WTC11 (cell line): ENCODE results near the gene SYNDIG1. TPM values are rescaled to one million over a fixed set of nuclear protein-coding genes. Genes with fewer than 3 reads are reported as not detected.

Experiments used
- ATAC-seq: fragments of 200-7000 bp; cut with Tn5 transposase; 2 replicates; pipeline ENCODE4 v1.10.0; 2021; ENCODE audit warnings: mild to moderate bottlenecking, moderate library complexity
- CTCF ChIA-PET: fragments of 300-600 bp; sonication (Branson Sonifier 250); formaldehyde crosslinking; loops from one replicate; lab custom pipeline; 2021; ENCODE audit warnings: antibody characterized with exemption; lab: Charles Lee
- POLR2A ChIA-PET: fragments of 350-600 bp; sonication (Branson Sonifier 250); formaldehyde crosslinking; loops from one replicate; lab custom pipeline; 2021; ENCODE audit warnings: antibody characterized with exemption; lab: Charles Lee
- DNase-seq: peaks from one replicate; pipeline ENCODE4 v3.0.0; 2021; ENCODE audit warnings: low spot score
- H3K27ac Mint-ChIP-seq: 2 replicates; pipeline ENCODE4 v1.8.0; 2021; ENCODE audit warnings: mixed read lengths
- H3K27me3 Mint-ChIP-seq: 2 replicates; pipeline ENCODE4 v1.8.0; 2021; ENCODE audit warnings: low read depth, mild to moderate bottlenecking, moderate library complexity, mixed read lengths
- H3K36me3 Mint-ChIP-seq: 2 replicates; pipeline ENCODE4 v1.8.0; 2021; ENCODE audit warnings: mixed read lengths
- H3K4me1 Mint-ChIP-seq: 2 replicates; pipeline ENCODE4 v1.8.0; 2022; ENCODE audit warnings: mixed read lengths
- H3K4me3 Mint-ChIP-seq: 2 replicates; pipeline ENCODE4 v1.8.0; 2021; ENCODE audit warnings: mild to moderate bottlenecking, moderate library complexity, mixed read lengths
- H3K9me3 Mint-ChIP-seq: 2 replicates; pipeline ENCODE4 v1.8.0; 2021; ENCODE audit warnings: mixed read lengths
- CBFB ChIP-seq: sonication (generic); formaldehyde crosslinking; IDR thresholded peaks from 2 replicates; pipeline ENCODE4 v1.8.1; 2022; ENCODE audit warnings: mild to moderate bottlenecking, low read depth, missing genetic modification reagents
- ESRRA ChIP-seq: sonication (generic); formaldehyde crosslinking; IDR thresholded peaks from 2 replicates; pipeline ENCODE4 v1.8.1; 2022; ENCODE audit warnings: mild to moderate bottlenecking, missing genetic modification reagents, borderline replicate concordance
- FOXK1 ChIP-seq: sonication (generic); formaldehyde crosslinking; IDR thresholded peaks from 2 replicates; pipeline ENCODE4 v1.8.0; 2022; ENCODE audit warnings: mild to moderate bottlenecking, moderate library complexity, missing genetic modification reagents
- GTF2I ChIP-seq: fragments of 250-450 bp; sonication (Bioruptor Pico); conservative IDR thresholded peaks from 2 replicates; pipeline ENCODE4 v1.4.0; 2021; ENCODE audit warnings: mild to moderate bottlenecking
- JUN ChIP-seq: sonication (generic); formaldehyde crosslinking; IDR thresholded peaks from 2 replicates; pipeline ENCODE4 v1.8.0; 2023; ENCODE audit warnings: mild to moderate bottlenecking, missing genetic modification reagents
- MYBL2 ChIP-seq: sonication (generic); formaldehyde crosslinking; IDR thresholded peaks from 2 replicates; pipeline ENCODE4 v1.8.1; 2023; ENCODE audit warnings: mild to moderate bottlenecking, moderate library complexity, missing genetic modification reagents
- NFATC4 ChIP-seq: fragments of 250-450 bp; sonication (Bioruptor Pico); IDR thresholded peaks from 2 replicates; pipeline ENCODE4 v1.9.0; 2021; ENCODE audit warnings: mild to moderate bottlenecking
- NFE2L1 ChIP-seq: sonication (generic); formaldehyde crosslinking; IDR thresholded peaks from 2 replicates; pipeline ENCODE4 v1.8.1; 2023; ENCODE audit warnings: missing genetic modification reagents
- PRRX2 ChIP-seq: fragments of 250-450 bp; sonication (Bioruptor Pico); IDR thresholded peaks from 2 replicates; pipeline ENCODE4 v1.8.0; 2021; ENCODE audit warnings: mild to moderate bottlenecking
- RORB ChIP-seq: fragments of 250-450 bp; sonication (Bioruptor Pico); IDR thresholded peaks from 2 replicates; pipeline ENCODE4 v1.9.0; 2021; ENCODE audit warnings: mild to moderate bottlenecking
- TP53 ChIP-seq: sonication (generic); formaldehyde crosslinking; IDR thresholded peaks from 2 replicates; pipeline ENCODE4 v1.8.1; 2023; ENCODE audit warnings: mild to moderate bottlenecking, missing genetic modification reagents
- USF1 ChIP-seq: sonication (generic); formaldehyde crosslinking; IDR thresholded peaks from 2 replicates; pipeline ENCODE4 v1.8.0; 2022; ENCODE audit warnings: mild to moderate bottlenecking, missing genetic modification reagents
- ZNF121 ChIP-seq: sonication (generic); formaldehyde crosslinking; IDR thresholded peaks from 2 replicates; pipeline ENCODE4 v1.8.0; 2023; ENCODE audit warnings: missing genetic modification reagents
- ZNF263 ChIP-seq: sonication (generic); formaldehyde crosslinking; IDR thresholded peaks from 2 replicates; pipeline ENCODE4 v1.8.1; 2022; ENCODE audit warnings: low read depth, mild to moderate bottlenecking, moderate library complexity, missing genetic modification reagents
- ZNF281 ChIP-seq: sonication (generic); formaldehyde crosslinking; IDR thresholded peaks from 2 replicates; pipeline ENCODE4 v1.8.0; 2023; ENCODE audit warnings: mild to moderate bottlenecking, missing genetic modification reagents
- ZNF317 ChIP-seq: sonication (generic); formaldehyde crosslinking; IDR thresholded peaks from 2 replicates; pipeline ENCODE4 v1.8.1; 2023; ENCODE audit warnings: low read depth, mild to moderate bottlenecking, moderate library complexity, missing genetic modification reagents, borderline replicate concordance
- ZNF416 ChIP-seq: fragments of 250-450 bp; sonication (Bioruptor Pico); IDR thresholded peaks from 2 replicates; pipeline ENCODE4 v1.9.0; 2021; ENCODE audit warnings: mild to moderate bottlenecking, inconsistent platforms
- total RNA-seq: library from RNA; stranded (reverse); gene quantifications from 3 replicates; pipeline ENCODE4 v1.2.3, GENCODE V29; 2021
- TF ChIP-seq, protein P1 (sequence below): fragments of 200-600 bp; IDR thresholded peaks from 2 replicates; pipeline ENCODE4 v1.8.0; 2022; ENCODE audit warnings: antibody characterized with exemption
- TF ChIP-seq, protein P2 (sequence below): sonication (generic); formaldehyde crosslinking; IDR thresholded peaks from 2 replicates; pipeline ENCODE4 v1.8.0; 2022; ENCODE audit warnings: mild to moderate bottlenecking, missing genetic modification reagents
- TF ChIP-seq, protein P3 (sequence below): sonication (generic); formaldehyde crosslinking; IDR thresholded peaks from 2 replicates; pipeline ENCODE4 v1.8.1; 2022; ENCODE audit warnings: missing genetic modification reagents, borderline replicate concordance
- TF ChIP-seq, protein P4 (sequence below): sonication (generic); formaldehyde crosslinking; conservative IDR thresholded peaks from 2 replicates; pipeline ENCODE4 v1.8.1; 2022; ENCODE audit warnings: mild to moderate bottlenecking, missing genetic modification reagents

The SYNDIG1 gene
- total RNA-seq, 1 experiment from 2014 or later: 6.4 TPM

DNA sequence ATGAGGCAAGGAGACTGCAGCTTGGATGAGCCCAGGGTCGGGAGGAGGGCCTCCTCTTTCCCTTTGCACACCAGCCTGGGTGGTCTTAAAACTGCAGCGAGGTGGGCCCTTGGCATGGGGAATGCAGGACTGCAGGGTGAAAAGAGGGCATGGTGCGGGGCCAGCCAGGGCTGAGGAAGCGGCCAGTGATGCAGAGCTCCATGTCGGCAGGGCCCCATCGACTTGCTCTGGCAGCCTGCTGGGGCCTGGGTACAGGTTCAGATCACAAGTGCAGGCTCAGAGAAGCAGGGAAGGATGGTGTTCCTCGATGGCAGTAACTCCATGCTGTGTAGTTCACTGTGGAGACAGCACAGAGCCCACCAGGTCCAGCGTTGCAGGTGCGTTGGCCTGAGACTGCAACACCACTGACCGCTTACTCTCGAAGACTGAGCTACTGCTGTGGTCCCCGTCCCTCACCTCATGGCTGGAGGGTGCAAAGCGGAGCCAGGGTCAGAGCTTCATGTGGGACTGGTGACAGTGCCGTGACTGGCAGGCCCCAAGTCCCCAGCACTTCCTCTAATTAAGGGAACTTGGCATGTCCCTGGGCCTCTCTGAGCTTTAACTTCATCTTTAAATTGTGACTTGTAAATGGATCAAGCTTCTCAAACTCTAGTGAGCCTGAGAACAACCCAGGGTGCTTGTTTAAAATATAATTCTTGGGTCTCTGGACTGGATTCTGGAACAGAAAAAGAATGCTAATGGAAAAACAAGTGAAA is 223.2 kb downstream of the SYNDIG1 start (continued):
- TF ChIP-seq PRRX2 (CRISPR knock-in tag) (no peak), NFE2L1 (CRISPR knock-in tag) (no peak), ZNF416 (CRISPR knock-in tag) (no peak), GTF2I (no peak)
- TF ChIP-seq, protein P1, sequence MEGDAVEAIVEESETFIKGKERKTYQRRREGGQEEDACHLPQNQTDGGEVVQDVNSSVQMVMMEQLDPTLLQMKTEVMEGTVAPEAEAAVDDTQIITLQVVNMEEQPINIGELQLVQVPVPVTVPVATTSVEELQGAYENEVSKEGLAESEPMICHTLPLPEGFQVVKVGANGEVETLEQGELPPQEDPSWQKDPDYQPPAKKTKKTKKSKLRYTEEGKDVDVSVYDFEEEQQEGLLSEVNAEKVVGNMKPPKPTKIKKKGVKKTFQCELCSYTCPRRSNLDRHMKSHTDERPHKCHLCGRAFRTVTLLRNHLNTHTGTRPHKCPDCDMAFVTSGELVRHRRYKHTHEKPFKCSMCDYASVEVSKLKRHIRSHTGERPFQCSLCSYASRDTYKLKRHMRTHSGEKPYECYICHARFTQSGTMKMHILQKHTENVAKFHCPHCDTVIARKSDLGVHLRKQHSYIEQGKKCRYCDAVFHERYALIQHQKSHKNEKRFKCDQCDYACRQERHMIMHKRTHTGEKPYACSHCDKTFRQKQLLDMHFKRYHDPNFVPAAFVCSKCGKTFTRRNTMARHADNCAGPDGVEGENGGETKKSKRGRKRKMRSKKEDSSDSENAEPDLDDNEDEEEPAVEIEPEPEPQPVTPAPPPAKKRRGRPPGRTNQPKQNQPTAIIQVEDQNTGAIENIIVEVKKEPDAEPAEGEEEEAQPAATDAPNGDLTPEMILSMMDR: no peak
- TF ChIP-seq, protein P2, sequence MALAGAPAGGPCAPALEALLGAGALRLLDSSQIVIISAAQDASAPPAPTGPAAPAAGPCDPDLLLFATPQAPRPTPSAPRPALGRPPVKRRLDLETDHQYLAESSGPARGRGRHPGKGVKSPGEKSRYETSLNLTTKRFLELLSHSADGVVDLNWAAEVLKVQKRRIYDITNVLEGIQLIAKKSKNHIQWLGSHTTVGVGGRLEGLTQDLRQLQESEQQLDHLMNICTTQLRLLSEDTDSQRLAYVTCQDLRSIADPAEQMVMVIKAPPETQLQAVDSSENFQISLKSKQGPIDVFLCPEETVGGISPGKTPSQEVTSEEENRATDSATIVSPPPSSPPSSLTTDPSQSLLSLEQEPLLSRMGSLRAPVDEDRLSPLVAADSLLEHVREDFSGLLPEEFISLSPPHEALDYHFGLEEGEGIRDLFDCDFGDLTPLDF (CRISPR knock-in tag): no peak

DNA sequence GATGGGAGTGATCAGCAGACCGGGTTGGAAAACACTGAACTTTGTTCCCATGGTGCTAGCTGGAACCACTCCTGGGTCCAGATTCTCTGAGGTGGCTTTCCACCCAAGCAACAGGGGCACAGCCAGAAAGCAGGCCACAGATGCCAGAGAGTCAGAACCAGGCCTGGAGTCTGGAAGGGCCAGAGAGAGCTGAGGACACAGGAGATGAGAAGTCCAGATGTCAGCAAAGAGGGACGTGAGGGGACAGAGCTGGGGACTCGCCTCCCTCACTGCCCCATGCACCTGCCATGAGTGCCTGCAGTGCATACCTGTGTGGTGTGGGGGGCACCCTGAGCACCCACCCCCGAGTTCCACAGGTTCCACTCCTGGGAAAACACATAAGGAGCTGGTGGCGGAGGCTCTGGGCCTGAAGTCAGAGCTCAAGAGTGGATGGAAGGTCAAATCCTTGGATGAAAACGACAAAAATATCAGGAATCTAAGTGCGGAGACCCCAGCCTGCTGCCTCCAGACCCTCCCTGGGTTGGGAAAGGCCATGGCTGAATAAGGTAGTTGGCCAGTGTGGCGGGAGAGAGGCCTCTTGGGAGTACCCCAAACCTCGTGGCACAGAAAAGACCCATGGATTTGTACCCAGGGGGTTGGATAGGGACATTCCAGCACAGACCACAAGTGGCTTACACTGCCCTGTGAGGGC is 224.2 kb downstream of the SYNDIG1 start:
- Mint-ChIP-seq H3K27ac (no peak overlapping the region), H3K4me3 (no peak overlapping the region), H3K9me3 (peaks cover 19% of the 10 kb centered on the region), H3K27me3 (no peaks in the 10 kb centered on the region; the same call in 1 of the 2 replicates), H3K4me1 (no peaks in the 10 kb centered on the region), H3K36me3 (no peaks in the 10 kb centered on the region)
- ChIA-PET POLR2A (interaction anchor here (0.5 kb wide), 1 partner anchor 1358 kb away, joined by 5 read pairs; no protein-coding TSS in a partner anchor), CTCF (interaction anchor here (1.4 to 1.5 kb wide), 2 partner anchors 89 to 225 kb away, joined by 4 read pairs; no protein-coding TSS in a partner anchor)
- DNase-seq (no peak), ATAC-seq (no peak)
- TF ChIP-seq ZNF317 (CRISPR knock-in tag): no peak
- no peak for TF ChIP-seq RORB (CRISPR knock-in tag)
- no peak for TF ChIP-seq JUN (CRISPR knock-in tag)
- TF ChIP-seq NFATC4 (CRISPR knock-in tag): no peak
- TF ChIP-seq FOXK1 (CRISPR knock-in tag): no peak

DNA sequence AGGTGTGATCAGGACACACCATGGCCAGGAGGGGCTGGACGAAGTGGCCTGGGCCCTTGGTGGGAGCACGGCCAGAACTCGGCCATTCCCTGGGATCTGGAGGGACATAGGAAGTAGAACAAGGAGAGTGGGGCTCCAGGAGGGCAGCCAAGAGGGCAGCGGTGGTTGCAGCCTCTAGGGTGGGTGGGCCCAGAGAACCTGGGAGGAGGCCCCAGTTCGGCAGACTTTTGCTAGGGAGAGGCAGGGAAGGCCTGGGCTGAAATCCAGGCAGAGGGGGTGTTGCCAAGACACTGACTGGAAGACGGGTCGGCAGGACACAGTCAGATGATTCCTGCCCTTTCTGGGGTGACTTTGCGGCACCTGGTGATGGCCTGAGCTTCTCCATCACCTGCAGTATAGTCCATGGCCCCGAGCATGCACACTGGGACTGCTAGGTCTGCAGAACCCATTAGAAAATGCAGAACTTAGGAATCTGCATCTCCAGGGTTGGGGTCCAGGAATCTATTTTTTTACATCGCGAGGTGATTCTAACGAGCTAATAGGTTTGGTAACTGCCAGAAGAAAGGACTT is 224.8 kb downstream of the SYNDIG1 start:
- no peak for ATAC-seq
- DNase-seq: no peak
- no peaks in the 10 kb centered on the region for H3K36me3 Mint-ChIP-seq
- CTCF ChIA-PET: interaction anchor here (1.4 to 1.5 kb wide), 2 partner anchors 89 to 224 kb away, joined by 4 read pairs; no protein-coding TSS in a partner anchor
- no peak for TF ChIP-seq USF1
- TF ChIP-seq CBFB (CRISPR knock-in tag): no peak
- TF ChIP-seq, protein P3, sequence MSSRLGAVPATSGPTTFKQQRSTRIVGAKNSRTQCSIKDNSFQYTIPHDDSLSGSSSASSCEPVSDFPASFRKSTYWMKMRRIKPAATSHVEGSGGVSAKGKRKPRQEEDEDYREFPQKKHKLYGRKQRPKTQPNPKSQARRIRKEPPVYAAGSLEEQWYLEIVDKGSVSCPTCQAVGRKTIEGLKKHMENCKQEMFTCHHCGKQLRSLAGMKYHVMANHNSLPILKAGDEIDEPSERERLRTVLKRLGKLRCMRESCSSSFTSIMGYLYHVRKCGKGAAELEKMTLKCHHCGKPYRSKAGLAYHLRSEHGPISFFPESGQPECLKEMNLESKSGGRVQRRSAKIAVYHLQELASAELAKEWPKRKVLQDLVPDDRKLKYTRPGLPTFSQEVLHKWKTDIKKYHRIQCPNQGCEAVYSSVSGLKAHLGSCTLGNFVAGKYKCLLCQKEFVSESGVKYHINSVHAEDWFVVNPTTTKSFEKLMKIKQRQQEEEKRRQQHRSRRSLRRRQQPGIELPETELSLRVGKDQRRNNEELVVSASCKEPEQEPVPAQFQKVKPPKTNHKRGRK (CRISPR knock-in tag): no peak
- no peak for TF ChIP-seq NFATC4 (CRISPR knock-in tag)
- TF ChIP-seq JUN (CRISPR knock-in tag): no peak
- no peak for TF ChIP-seq ZNF121 (CRISPR knock-in tag)
- no peak for TF ChIP-seq MYBL2 (CRISPR knock-in tag)
- TF ChIP-seq ZNF281 (CRISPR knock-in tag): no peak
- no peak for TF ChIP-seq TP53 (CRISPR knock-in tag)
- TF ChIP-seq ESRRA (CRISPR knock-in tag): no peak
- TF ChIP-seq, protein P4, sequence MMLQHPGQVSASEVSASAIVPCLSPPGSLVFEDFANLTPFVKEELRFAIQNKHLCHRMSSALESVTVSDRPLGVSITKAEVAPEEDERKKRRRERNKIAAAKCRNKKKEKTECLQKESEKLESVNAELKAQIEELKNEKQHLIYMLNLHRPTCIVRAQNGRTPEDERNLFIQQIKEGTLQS (CRISPR knock-in tag): no peak
- no peak for TF ChIP-seq ZNF263 (CRISPR knock-in tag)
- TF ChIP-seq, all 79 proteins: peak for 0
- H3K27me3 Mint-ChIP-seq: no peaks in the 10 kb centered on the region
- H3K4me1 Mint-ChIP-seq: no peaks in the 10 kb centered on the region
- POLR2A ChIA-PET: no interaction called here
- no peak overlapping the region for H3K27ac Mint-ChIP-seq
- peaks cover 19% of the 10 kb centered on the region for H3K9me3 Mint-ChIP-seq
- no peak overlapping the region for H3K4me3 Mint-ChIP-seq
